Measurements from ENCODE around the gene UBB.

DNA sequence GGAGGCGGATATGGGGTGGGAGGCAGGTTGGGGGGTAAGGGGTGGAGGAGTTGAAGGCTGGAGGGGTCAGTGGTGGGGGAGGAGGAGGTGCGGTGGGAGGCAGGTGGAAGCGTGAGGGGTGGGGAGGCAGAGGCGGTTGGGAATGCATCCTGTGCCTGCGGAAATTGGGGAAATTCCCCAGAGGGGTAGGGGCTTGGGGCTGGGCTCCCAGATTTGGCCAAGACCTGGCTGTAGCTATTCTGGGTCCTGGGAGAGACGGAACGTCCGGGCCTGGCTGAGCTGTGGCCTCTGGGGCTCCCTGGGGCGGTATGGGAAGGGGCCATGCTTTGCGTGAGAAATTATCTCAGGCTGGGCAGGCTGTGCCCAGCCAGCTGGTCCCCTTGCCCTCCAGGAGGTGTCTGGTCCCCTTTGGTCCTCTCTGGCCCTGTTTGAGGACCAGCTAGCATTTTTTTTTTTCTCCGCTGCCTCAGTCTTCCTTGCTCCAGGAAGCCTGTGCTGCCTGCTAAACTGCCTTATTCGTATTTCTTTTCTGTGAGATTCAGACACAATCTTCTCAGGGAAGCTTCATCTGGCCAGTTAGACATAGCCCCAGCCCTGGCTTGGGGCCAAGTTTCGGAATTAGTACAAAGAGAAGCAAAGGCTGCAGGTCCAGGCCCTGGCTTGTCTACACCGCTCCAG lies 27.2 kb downstream of the UBB start:
- TF ChIP-seq CTCF (IDR thresholded peaks at IDR 0.05) (no peak), POLR2A (IDR thresholded peaks at IDR 0.05) (no peak)

Measured in thyroid gland (tissue), 4 donors.